CD4-positive, alpha-beta T cell treated with Interferon gamma for 1 hour (primary cell): Measurements from ENCODE around the gene HOMER3.
A peak's percentile ranks its signal among the peaks of the same experiment; 100 is the strongest.
"Not testable (repeated sequence)": the region's sequence is repeated elsewhere in the genome, so short reads cannot be mapped to it uniquely, and the experiment has no call there.

Source experiments
- DNase-seq: peaks from one replicate; pipeline ENCODE4 v3.0.0-alpha.2; 2020

The HOMER3 gene

DNA sequence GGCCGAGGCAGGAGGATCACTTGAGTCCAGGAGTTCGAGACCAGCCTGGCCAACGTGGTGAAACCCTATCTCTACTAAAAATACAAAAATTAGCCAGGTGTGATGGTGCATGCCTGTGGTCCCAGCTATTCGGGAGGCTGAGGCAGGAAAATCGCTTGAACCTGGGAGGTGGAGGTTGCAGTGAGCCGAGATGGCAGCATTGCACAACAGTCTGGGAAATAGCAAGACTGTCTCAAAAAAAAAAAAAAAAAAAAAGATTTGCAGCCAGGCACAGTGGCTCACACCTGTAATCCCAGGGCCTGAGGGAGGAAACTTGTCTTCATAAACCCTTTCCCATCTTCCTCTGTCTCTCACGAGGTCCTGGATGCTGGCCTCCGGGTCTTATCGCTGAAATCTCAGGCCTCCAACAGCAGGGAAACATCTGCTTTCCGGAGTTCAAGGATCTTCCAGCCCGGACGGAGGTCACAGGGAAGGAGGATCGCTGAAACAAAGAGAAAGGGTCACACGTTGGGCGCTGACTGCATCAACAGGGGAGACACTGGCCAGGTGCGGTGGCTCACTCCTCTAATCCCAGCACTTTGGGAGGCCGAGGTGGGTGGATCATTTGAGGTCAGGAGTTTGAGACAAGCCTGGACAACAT is 11.5 kb upstream of the HOMER3 start:
- DNase-seq = not testable (repeated sequence)

DNA sequence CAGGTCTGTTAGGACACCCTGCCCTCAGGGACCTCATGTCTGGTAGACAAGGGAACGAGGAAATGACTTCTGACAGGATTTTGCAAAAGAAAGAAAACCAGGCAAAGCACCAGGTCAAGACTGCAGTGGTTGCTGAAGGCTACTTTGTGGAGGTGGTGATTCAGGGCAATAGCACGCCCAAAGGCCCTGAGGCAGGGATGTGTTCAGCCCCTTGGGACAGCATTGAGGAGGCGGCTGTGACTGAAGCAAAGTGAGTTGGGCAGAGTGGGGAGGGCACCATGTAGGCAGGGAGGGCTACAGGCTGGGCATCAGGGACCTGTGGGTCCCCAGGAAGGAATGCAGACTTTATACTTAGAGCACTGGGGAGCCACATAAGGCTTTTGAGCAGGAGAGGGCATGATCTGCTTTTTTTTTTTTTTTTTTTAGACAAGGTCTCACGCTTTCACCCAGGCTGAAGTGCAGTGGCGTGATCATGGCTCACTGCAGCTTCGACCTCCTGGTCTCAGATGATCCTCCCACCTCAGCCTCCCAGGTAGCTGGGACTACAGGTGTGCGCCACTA is 10.8 kb upstream of the HOMER3 start:
- no peak for DNase-seq

DNA sequence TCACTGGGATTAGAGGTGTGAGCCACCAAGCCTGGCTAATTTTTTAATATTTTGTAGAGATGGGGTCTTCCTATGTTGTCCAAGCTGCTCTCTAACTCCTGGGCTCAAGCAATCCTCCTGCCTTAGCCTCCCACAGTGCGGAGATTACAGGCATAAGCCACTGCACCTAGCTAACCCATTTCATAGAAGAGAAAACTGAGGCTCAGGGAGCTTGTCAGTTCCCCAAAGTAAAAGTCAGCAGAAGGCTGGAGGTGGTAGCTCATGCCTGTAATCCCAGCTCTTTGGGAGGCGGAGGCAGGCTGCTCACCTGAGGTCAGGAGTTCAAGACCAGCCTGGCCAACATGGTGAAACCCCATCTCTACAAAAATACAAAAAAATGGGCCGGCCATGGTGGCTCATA is 8.8 kb upstream of the HOMER3 start:
- DNase-seq = no peak

DNA sequence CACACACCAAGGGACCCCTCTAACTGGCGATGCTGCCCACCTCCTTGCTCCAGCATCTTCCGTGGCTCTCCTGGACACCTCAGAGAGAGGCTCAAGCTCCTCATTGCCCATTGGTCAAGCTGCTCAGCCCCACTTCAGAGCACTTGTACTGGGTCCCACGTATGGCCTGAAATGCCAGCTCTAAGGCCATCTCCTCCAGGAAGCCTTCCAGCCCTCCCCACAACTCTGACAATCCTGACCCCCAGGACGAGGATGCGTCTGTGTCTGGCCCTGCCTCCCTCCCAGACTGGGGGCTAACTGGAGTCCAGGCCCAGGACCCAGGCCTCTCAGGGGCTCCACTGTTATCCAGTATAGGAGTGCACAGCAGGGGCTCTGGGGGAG is 7.9 kb upstream of the HOMER3 start:
- no peak for DNase-seq

DNA sequence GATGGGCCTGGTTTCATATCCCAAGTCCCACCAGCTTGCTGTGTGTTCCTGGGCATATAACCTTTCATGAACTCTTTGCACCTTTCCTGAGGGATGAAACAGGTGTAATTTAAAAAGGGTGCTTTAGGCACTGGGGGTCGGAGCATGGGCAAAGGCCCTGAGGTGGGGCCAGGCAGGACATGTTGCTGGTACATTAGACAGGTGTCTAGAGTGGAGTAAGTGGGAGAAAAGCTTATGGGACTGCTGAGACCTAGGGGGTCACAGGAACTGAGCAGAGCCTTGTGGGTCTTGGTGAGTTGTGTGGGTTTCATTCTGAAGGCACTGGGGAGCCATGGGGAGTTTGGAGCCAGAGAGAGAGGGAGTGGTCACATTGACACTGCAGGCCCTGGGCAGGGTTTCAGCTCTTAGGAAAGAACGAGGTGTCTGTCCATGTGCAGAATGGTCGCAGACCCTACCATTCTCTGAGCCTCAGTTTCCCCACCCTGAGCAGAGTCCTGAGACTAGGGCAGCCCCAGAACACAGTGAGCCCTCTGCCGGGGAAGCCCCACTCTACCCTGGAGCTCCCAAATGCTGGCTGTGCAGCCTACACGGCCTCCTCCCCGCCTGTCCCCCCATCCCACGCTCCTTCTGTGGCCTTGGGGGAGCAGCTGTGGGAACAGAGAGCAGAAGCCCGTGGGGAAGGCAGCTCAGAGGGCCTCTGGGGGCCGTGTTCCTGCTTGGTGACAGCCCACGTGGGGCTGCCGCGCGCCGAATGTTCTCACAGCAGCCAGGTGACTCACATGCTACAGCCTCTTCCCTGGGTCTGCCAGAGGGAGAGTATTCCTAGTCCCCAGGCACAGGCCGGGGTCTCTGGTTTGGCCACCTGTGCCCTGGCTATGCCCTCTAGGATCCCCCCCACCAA is 7.3 kb upstream of the HOMER3 start:
- no peak for DNase-seq

DNA sequence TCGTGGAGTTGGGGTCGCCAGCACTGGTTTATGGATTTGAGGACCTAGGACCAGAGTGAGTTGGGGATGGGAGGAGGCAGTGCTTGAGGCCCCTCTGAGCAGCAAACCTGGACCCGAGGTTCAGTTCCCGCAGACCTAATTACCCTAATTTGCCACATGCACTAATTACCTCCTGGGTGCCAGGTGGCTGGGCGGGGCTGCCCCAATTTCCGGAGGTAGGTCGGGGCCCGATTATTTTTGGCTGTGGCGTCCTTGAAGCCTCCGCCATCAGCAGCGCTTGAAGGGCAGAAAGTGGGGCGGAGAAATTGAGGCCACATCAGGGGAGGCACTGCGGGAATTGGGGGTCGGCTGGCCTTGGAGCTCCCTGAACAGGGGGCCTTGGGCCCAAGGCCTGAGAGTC is 5.9 kb upstream of the HOMER3 start:
- DNase-seq = no peak

DNA sequence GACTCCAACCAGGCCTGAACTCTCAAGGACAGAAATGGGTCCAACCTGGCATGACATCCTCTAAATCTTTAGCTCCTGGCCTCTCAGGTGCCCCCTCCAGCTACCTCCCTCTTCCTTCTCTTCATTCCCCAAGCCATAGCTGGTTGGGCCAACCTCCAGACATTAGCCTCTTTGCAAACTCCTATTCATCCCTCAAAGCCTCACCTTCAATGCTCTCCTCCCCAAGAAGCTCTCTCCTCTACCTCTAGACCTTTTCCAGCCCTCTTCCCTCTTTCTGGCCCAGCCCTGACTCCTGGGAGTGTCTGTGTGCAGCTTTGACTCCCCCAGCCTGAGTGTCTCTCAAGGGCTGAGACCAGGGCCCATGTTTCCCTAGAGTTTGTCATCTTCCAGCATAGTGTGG is 5.3 kb upstream of the HOMER3 start:
- DNase-seq = no peak

DNA sequence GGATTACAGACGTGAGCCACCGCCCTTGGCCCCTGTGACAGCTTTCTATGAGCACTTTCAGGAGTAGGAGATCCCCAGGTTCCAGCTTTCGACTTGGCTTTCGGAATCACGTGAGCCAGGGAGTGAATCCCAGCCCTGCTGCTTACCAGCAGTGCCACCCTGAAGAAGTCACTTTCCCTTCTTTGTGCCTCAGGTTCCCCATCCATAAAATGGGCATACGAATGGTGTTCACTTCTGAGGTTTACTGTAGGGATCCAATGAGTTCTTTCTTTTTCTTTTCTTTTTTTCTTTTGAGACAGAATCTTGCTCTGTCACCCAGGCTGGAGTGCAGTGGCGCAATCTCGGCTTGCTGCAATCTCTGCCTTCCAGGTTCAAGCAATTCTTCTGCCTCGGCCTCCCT is 4.3 kb upstream of the HOMER3 start:
- no peak for DNase-seq

DNA sequence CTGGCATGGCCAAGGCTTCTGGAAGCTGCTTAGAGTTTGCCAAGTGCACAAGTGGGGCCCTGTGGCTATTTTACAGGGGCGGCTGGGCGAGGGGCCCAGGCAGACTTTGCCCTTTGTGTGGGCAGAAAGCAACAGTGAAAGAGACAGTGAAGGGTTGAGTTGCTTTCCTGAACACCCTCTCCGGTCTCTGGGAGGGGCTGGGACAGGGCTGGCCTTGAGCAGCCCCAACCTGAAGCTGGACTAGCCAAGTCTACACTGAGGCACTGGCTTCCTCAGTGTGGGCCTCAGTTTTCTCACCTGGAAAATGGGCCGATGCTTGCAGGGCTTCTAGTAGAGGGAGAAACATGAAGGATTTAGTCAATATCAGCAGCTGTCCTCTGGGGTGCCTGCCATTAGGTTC is 2.4 kb upstream of the HOMER3 start:
- DNase-seq = no peak

DNA sequence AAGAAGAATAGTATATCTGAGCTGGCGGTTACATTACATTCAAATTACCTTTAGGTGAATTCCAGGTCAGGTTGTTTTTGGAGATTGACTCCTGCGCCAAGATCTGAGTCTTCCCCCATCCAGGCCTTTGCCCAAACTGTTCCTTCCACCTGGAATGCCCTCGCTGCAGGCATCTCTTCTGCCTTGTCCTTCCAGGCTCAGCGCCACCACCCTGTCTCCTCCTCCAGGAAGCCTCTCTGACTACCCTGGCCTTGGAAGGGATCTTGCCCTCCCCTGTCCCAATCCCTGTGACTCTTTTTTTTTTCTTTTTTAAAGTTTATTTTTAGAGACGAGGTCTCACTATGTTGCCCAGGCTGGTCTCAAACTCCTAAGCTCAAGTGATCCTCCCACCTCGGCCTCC is 1.7 kb upstream of the HOMER3 start:
- DNase-seq = no peak

DNA sequence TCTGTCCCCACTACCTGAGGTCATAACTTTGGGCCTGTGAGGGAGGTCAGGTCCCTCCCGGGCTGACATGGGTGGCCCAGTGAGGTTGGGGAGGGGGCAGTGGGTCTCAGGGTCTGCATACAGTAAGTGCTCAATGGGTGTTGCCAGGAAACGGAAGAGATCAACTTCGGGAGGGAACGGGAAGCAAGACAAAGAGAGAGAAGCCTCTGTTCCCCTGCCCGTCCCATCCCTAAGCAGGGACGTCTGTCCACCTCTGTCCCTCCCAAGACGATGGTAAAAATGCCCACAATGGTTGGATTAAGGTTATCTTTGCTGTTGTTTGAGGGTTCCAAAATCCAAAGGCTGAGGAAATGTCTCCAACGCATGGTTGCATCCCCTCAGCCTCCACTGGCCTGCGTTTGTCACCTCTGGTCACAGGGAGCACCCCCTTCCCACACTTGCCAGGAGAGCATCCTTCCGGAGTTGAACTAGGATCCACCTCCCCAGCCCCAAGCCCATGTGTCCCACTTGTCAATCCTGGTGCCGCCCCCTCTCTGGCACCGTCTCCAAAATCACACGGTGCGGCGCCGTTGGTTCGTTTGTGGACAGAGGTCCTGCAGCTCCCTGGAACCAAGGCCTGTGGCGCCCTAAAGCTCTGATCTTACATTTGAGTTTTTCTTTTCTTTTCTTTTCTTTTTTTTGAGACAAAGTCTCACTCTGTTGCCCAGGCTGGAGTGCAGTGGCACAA is 774 bp upstream of the HOMER3 start:
- DNase-seq = no peak

DNA sequence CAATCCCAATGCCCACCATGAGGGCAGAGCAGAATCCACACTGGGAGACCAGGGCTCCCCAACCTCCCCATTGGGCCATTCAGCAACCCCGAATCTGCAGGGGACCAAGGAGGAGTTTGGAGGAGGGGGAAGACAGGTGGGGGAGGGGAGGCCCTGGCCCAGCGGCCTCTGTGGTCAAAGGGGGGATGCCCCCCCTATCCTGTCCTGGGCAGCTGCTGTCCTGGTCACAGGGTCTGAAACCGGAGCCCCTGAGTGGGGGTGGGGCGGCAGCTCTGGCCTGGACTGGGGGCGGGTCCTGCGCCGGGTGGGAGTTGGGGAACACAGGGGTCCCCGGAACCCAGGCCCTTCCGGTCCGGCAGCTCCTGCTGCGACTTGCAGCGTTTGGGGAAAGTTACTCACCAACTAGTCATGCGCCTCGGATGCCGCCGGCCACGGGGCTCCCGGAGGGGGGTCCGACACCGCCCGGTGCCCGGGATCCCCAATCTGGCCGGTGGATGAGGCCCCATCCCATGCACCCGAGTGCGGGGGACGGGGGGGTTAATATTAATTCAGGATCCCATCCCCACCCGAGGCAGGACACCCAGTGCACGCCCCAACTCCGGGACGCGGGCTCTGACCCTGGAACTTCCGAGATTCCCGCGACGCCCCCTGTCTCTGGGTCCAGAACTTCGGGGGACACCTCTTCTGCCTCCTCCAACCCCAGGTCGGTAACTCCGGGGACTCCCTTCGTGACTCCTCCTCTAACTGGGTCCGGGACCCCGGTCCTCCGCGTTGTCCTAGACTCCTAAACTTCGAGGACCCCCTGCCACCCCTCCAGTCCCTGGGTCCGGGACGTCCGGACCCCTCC is 872 bp downstream of the HOMER3 start:
- no peak for DNase-seq

DNA sequence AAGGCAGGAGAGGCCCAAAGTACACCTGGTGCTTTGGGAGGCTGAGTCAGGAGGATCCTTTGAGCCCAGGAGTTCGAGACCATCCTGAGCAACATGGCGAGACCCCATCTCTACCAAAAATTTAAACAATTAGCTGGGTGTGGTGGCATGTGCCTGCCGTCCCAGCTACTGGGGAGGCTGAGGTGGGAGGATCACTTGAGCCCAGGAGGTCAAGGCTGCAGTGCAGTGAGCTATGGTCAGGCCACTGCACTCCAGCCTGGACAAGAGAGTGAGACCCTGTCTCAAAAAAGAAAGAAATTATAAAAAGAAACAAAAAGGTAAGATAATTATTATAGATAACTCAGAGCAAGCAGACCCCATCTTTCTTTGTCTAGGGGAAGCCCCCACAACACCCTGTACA is 1.9 kb downstream of the HOMER3 start:
- DNase-seq = no peak

DNA sequence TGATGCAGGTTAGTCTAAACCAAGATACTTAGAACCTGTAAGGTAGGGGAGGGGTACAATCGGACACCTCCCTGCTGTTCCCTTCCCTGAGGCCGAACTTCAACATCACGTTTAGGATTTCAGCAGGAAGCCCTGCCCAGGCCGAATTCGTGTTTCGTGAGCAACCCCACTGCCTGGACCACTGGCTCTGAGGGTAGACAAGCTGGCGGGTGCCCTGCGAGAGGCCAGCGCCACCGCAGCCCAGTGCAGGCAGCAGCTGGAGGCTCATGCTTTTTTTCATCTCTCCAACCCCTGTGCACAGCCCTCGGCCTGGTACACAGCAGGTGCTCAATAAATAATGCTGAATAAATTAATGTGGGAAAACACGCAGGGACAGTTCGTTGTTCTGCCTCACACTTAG is 7.7 kb downstream of the HOMER3 start:
- DNase-seq = no peak

DNA sequence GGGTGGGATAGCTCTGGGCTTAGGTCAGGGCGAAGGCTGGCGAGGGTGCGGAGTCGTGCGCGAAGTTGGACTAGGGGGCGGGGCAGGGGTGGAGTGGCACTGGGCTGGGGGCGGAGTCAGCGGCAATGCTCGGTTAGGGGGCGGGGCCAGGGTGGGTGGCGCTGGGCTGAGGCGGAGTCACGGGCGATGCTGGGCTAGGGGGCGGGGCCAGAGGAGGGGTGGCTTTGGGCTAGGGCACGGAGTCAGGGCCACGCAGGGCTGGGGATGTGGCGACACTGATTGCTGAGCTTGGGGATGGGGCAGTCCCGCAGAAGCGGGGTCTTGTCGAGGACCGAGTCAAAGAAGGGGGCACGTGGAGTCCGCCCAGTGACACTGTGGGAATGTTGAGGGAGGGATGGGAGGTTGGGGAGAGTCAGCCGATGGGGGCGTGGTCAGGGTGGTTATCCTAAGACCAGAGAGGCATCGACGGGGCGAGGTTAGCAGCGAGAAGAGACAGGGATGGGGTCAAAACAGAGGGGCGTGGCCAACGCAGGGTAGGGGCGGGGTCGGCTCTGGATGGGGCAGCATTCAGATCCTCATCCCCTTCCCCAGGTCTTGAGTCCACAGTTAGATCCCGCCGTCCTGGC is 8.7 kb downstream of the HOMER3 start:
- peak; percentile 82 for DNase-seq

DNA sequence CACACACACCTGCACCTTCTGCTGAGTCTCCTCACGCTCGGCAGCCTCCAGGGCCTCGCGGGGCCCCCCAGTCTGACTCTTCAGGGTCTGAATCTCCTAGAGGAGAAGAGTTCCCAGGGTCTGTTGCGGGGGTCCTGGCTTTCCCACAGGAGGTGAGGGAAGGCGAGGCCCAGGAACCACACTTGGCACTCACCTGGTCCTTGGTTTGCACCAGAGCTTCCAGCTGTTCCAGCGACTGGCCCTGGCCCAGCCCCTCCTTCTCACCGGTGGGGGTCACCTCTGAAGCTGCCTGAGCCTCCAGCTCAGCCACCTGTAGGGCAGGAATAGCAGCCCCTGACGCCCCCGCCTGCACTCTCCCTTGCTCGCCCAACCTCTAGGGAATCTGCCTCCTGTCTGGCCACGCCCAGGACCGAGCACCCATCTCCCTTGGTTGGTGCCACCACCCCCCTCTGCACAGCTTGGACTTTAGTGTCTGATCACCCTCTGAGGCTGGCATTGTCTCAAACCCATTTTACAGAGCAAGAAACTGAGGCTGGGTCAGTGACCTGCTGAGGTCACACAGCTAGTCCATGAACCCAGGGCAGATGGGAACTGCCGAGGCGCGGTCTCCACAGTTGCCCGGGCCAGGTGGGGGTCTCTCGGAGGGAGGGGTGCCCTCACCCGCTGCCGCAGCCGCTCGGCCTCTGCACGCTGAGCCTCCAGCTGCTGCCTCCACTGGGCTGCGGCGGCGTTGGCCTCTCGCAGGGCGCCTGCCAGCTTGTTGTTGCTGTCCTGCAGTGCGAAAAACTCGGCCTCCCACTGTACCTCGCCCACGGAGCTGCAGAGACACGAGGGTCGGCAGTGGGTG is 9.5 kb downstream of the HOMER3 start:
- no peak for DNase-seq

DNA sequence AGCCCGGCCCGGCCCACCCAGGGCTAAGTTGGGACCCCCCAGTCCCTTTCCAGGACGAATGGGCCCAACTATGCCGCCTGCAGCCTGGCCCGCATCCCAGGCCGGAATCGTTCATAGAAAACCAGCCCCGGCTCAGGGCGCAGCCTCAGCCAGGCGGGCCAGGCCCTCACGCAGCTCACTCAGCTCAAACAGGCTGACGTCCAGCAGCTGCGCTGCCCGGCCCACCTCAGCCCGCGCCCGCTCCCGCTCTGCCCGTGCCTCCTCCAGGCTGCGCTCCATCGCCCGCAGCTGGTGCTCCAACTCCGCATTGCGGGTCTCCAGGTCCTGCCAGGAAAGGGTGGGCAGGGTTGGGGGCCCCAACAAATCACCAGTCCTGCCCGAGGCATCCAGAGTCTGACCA is 11.7 kb downstream of the HOMER3 start:
- DNase-seq = no peak

DNA sequence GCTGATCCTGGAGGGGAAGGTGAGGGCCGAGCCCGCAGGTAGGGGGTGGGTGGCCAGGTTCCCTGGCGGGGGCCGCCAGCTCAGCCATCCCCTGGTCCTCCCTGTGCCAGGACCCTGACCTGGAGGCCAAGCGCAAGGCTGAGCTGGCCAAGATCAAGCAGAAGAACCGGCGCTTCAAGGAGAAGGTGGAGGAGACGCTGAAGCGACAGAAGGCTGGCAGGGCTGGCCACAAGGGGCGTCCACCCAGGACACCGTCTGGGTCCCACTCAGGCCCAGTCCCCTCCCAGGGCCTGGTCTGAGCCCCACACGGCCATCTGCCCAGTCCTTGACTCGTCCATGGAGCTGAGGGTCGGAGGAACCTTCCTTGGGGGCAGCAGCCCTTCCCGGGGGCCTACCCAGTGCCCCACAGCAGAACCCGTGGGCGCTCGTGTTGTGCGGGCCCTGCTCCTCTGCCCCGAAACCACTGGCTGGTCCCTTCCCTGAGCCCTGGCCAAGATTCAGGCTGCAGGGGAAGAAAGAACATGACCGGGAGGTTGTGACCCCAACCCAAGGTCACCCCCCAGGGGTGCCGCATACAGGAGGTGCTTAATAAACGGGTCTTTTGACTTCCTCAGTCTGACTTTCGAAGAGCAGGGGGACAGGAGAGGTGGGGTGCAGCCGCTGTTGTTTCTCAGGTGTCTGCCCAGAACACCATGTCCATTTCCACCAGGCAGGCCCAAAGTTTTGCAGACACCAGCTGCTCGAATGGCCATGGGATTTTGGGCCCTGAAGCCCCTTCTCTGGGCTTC is 12.8 kb downstream of the HOMER3 start:
- DNase-seq = no peak

DNA sequence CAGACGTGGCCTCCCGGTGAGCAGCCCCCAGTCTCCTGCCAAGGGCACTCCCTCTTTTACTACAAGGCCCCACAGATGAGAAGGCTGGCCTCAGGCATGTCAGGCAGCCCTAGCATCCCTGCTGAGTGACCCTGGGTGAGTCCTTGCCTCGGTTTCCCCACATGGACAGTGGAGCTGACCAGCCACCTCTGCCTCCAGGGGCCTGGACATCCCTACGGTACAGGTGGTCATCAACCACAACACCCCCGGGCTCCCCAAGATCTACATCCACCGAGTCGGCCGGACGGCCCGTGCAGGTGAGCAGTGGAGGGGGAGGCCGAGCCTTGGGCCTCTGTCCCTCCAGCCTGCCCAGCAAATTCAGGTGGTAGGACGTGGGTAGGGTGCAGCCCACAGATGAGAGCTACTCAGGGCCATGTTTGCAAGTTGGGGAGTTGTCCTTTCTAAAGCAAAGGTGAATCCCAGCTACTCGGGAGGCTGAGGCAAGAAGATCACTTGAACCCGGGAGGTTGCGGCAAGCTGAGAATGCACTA is 16.3 kb downstream of the HOMER3 start:
- DNase-seq = no peak
